ENCODE results near the gene PRXL2A.

- TF ChIP-seq CTCF (IDR thresholded peaks at IDR 0.05) (no peak), POLR2A (IDR thresholded peaks at IDR 0.05) (no peak)
Measured at GRCh38 chr10:80405035-80405434, 3.3 kb upstream of the PRXL2A start.
